ENCODE results near the gene SCD. TPM values are rescaled to one million over a fixed set of nuclear protein-coding genes. Genes with fewer than 3 reads are reported as not detected.

SCD gene
- total and polyA plus RNA-seq, 9 of the 15 experiments (the other 6 are each of a cell fraction or from before 2014, with no cell fraction given) = 114 to 486 (median 188) TPM

- TF ChIP-seq ID3 (CRISPR knock-in tag; IDR thresholded peaks at IDR 0.05) (no peak), ID3 (tag; IDR thresholded peaks at IDR 0.05) (no peak), RBM25 (IDR thresholded peaks at IDR 0.05; ENCODE audit: low read depth, low read length, severe bottlenecking) (peak; percentile 5), SMARCE1 (IDR thresholded peaks at IDR 0.05) (0 out of 2 replicates have a peak, but pooled peaks have one; percentile 37), LCOR (CRISPR knock-in tag; IDR thresholded peaks at IDR 0.05) (no peak), MEF2A (IDR thresholded peaks at IDR 0.05; ENCODE audit: control insufficient read depth, low read depth, low read length) (no peak), STAT5B (CRISPR knock-in tag; IDR thresholded peaks at IDR 0.05) (no peak), ZNF584 (CRISPR knock-in tag; IDR thresholded peaks at IDR 0.05; ENCODE audit: low read depth) (0 out of 2 replicates have a peak, but pooled peaks have one; percentile 37), PTRF (tag; IDR thresholded peaks at IDR 0.05) (no peak), MITF (IDR thresholded peaks at IDR 0.05) (peak; percentile 35; the same call in 1 of the 2 replicates), RBM39 (optimal IDR thresholded peaks at IDR 0.05; ENCODE audit: low read depth, low read length) (no peak), ZNF740 (CRISPR knock-in tag; IDR thresholded peaks at IDR 0.05) (no peak), ZNF740 (tag; IDR thresholded peaks at IDR 0.05) (no peak), ETV6 (IDR thresholded peaks at IDR 0.05; ENCODE audit: borderline replicate concordance in 1 of 2, low read depth in 2 of 2, low read length in 1 of 2) (no peak), ETV6 (CRISPR knock-in tag; IDR thresholded peaks at IDR 0.05; ENCODE audit: borderline replicate concordance) (no peak), GABPB1 (CRISPR knock-in tag; IDR thresholded peaks at IDR 0.05) (0 out of 2 replicates have a peak, but pooled peaks have one; percentile 43), PTBP1 (IDR thresholded peaks at IDR 0.05; ENCODE audit: low read depth, low read length) (0 out of 2 replicates have a peak, but pooled peaks have one; percentile 25), TAF9B (IDR thresholded peaks at IDR 0.05; ENCODE audit: partially characterized antibody) (peak; percentile 68), SAFB2 (IDR thresholded peaks at IDR 0.05; ENCODE audit: borderline replicate concordance, low read depth, low read length, severe bottlenecking) (no peak), MAFG (tag; conservative IDR thresholded peaks at IDR 0.05) (0 out of 2 replicates have a peak, but pooled peaks have one; percentile 33), PRDM10 (IDR thresholded peaks at IDR 0.05; ENCODE audit: partially characterized antibody) (peak; percentile 16)
These were observed 26.5 kb downstream of the SCD start (continued) for GRCh38 chr10:100373298-100374199.
